HG03520 (cell line): Measurements from ENCODE around the gene TC2N.
"Not testable (repeated sequence)": the region's sequence is repeated elsewhere in the genome, so short reads cannot be mapped to it uniquely, and the experiment has no call there.

ENCODE experiments used
- ATAC-seq: cut with Tn5 transposase; IDR thresholded peaks from one replicate; pipeline ENCODE4 v1.9.1; 2021; ENCODE audit warnings: mild to moderate bottlenecking, moderate library complexity; ENCODE audit not compliant: unreplicated experiment

TC2N gene

DNA sequence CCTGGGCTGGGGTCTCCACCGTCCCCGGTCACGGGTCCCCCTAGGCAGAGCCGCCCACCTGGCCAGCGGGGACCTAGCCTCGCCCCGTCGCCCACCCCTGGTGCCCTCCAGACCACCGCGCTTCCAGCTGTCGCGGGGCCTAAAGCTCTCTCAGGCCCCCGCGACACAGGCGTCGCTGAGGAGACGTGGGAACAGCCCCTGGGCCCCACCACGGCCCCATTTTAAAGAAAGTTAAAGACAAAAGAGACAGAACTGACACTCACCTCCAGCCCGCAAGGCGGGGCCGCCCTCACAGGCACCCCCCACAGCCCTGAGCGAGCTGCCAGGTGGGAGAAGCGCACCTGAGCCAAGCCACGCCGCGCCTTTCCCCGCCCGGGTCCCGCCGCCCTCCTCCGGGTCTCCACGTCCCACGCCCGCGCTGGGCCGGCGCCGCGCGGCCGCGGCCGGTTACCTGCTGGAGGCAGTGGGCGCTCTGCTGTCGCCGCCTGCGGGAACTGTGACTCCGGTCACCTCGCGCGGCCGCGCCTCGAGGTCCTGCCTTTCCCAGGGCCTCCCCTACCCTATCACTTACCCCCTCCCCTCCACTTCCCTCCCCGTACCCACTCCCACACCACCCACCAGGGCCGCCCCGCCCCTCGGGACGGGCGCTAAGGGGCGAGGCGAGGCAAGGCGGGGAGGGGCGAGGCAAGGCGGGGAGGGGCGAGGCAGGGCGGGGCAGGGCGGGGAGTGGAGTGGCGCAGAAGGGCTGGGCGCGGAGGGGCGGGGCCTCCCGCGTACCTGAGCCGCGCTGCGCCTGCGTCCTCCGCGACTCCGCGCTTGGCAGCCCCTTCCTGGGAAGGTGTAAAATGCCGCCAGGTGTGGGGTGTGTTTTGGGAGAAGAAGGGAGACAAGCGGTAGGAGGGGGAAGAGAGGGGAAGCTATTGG lies 31.2 kb downstream of the TC2N start:
- ATAC-seq: no peak

DNA sequence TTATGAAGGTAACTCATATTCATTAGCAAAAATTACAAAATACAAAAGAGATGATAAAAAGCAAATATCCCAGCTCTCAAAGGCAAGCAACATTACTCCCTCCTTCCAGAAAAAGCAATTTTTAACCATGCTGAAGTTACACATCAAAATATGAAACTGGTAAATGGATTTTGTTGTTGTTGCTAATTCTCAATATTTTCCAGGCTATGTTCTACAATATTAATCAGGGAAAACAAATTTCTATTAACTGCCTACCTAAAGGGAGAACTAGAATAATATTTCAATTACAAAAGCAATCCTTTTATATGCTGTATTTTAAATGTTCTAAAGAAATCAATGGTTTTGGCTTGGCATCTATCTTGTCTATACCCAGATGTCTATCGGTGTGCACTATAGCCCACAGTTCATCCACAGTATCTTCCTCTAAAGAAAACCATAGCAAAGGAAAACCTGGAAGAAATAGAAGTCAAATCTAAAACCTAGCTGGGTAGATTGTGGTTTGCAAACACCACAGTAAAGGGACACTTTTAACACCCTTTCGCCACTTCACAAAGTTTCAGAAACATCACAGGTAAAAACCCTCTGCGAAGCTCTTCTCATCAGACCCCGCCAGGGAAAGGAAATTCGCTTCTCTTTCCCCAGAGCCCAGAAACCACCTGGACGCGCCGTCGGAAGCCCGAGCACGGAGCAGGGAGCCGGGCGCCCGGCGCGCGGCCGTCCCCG lies 32.0 kb downstream of the TC2N start:
- ATAC-seq: no peak

DNA sequence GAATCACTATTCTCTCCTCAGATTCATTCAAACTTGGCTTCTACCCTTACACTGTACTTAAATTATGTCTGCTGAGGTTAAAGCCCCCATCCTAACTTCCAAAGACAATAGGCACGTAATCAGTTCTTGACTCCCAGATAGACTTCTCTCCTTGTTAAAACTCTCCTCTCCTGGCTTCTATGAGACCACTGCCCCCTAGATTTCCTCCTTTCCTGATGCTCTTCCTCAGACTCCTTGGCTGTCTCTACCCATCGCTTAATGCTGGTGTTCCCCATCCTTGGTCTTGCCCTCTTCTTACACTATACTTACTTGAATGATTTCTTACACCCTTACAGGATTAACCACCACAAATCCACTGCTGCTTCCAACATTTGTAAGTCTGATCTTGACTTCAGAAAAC lies 32.8 kb downstream of the TC2N start:
- ATAC-seq: no peak

DNA sequence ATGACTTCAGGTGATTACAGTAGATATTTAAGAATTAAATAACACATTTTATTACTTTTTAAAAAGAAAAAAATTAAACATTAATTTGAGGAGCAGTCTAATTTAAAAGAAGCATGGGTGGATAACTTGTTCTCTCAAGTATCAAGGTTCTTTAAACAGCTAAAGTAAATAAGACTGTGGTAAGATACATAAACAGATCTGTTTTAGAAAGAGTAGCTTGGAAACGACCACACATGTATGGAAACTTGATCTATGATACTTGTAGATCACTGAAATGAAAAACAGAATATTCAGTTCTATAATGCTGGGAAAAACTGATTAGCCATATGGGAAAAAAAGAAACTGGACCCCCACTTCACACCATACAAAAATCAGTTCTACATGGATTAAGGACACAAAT lies 36.0 kb downstream of the TC2N start:
- no peak for ATAC-seq

DNA sequence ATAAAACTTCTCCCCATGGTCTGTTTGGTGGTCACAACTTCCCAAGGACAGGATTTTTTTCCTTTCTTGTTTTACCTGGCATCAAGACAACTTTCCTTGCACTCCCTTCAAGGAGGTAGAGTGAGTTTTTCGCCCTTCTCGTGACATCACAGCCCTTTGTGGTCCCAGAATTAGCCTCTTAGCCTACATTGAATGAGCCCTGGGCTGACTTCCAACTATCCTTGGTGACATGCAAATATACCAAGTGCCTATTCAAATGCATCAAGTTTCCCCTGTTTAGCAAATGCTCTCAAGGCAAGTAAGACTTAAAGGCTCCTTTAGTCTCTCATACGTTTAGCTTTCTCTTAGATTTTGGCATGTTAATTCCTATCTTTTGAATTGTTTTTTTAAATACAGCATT lies 36.6 kb downstream of the TC2N start:
- ATAC-seq: no peak

DNA sequence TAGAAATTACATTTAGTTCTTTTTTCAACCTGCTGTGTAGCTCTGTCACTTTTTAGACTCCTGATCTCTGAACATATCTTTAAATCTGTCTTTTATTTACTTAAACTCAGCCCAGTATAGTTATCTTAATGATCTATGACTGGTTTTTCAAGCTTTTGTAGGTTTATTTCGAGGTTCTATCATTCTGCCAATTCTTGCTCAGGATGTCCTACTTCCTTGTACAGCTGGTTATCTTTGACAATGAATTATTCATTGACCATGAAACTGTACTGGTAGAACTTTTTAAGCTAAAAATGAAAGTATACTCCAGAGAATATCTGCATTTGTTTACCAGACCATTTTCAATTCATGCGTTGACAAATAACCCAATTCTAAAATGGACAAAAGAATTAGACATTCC lies 37.8 kb downstream of the TC2N start:
- no peak for ATAC-seq

DNA sequence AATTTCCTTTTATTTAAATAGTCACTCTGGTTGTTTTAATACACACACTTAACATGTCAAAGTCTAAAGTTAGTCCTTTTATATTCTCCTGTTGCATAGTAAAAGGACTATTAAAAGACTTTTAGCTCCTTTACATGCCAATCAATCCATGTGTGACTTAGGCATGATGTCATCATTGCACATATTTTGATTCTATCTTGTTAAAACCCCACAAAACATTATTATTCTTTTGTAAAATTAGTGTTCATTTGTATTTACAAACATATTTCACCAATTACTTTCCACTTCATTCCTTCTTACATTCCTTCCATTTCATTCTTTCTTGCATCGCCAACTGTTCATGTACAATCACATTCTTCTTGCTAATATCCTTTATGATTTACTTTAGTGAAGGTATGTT lies 39.6 kb downstream of the TC2N start:
- no peak for ATAC-seq

DNA sequence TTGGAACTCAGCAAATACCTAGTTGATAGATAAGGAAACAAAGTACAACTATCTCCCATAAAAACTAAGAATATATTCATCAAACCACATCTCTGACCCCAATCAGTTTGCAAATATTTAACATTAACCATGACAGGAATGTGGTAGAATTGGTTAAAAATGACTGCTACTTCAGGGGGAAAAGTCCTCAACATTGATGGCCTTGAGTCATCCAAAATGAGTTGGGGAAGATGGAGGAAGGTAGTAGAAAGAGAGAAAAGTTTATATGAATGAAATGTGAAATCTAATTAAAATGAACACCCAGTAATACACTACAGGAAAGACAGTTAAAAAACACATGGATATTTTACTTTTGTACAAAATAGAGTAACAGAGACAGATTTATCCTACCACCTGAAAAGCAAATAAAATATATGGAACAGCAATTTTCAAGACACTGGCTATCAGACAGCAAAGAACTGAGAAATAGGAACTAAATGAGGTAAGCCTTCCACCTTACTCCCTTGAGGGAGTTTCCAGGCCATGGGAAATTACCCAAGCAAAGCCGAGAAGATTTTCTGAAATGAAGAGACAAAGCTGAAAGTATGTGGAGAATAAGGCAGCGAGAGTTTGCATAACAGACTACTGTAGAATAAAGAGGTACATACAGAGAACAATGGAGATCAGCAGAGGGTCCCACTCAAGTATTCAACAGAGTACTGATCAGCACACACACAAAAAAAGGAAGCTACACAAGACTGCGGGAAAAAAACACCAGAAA lies 49.6 kb downstream of the TC2N start:
- ATAC-seq: no peak

DNA sequence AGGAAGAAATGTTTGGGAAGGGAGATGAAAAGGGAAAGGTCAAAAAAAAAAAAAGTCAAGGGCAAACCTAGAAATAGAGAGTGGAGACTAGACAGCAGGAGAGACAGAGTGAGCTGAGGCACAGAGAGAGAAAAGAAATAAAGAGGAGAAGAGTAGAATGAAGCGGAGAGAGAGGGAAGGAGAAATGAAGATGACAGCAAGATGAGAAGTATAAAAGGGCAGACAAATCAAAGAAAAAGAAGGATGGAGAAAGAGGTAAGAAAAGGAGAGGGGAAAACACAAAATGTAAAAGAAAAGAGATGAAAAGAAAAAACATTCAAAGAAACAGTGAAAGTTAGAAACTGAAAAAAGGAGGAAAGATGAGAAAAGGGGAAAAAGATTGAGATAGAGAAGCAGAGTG lies 53.0 kb downstream of the TC2N start:
- no peak for ATAC-seq

DNA sequence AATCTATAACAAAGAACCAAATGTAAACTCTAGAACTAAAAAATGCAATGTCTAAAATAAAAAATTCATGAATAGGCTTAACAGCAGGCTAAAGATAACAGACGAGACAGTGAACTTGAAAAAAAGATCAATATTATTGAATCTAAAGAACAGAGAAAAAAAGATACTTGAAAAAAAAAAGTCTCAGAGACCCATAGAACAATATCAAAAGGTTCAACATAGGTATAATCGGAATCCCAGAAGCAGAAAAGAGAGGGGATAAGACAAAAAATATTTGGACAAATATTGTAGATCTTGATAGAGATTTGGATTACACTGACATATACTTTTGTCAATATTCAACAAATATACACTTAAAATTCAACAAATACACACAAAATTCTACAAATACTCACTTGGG lies 56.6 kb downstream of the TC2N start:
- ATAC-seq: no peak

DNA sequence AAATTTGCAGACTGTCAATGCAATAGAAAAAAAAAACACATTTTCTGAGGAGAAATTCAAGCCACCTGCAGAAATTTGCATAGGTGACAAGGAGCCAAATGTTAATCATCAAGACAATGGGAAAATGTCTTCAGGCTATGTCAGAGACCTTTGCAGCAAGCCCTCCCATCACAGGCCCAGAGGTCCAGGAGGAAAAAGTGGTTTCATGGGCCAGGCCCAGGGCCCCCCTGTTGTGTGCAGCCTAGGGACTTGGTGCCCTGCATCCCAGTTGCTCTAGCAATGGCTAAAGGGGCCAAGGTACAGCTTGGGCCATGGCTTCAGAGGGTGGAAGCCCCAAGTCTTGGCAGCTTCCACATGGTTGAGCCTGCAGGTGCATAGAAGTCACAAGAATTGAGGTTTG lies 60.6 kb downstream of the TC2N start:
- ATAC-seq: no peak

DNA sequence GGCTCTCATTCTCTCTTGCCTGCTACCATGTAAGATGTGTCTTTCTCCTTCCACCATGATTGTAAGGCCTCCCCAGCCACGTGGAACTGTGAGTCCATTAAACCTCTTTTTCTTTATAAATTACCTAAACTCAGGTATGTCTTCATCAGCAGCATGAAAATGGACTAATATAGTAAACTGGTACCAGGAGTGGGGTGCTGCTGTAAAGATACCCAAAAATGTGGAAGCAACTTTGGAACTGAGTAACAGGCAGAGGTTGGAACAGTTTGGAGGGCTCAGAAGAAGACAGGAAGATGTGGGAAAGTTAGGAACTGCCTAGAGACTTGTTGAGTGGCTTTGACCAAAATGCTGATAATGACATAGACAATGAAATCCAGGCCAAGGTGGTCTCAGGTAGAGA lies 61.2 kb downstream of the TC2N start:
- not testable (repeated sequence) for ATAC-seq

DNA sequence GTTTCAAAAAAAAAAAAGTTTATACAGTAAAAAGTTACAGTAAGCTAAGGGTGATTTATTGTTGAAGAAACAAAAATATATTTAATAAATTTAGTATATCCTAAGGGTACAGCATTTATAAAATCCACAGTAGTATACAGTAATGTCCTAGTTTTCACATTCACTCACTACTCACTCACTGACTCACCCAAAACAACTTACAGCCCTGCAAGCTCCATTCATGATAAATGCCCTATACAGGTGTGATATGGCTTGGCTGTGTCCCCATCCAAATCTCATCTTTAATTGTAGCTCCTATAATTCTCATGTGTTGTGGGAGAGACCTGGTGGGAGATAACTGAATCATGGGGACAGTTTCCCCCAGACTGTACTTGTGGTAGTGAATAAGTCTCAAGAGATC lies 61.7 kb downstream of the TC2N start:
- no peak for ATAC-seq

DNA sequence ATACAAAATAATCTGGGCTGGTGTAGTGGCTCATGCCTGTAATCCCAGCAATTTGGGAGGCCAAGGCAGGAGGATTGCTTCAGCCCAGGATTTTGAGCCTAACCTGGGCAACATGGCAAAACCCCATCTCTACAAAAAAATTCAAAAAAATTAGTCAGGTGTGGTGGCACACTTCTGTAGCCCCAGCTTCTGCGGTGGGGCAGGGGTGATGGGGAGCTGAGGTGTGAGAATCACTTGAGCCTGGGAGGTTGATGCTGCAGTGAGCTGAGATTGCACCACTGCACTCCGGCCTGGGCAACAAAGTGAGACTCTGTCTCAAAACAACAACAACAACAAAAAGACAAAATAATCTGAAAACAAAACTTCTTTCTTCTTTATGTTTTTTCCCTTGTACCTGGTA lies 66.0 kb downstream of the TC2N start:
- ATAC-seq: no peak

DNA sequence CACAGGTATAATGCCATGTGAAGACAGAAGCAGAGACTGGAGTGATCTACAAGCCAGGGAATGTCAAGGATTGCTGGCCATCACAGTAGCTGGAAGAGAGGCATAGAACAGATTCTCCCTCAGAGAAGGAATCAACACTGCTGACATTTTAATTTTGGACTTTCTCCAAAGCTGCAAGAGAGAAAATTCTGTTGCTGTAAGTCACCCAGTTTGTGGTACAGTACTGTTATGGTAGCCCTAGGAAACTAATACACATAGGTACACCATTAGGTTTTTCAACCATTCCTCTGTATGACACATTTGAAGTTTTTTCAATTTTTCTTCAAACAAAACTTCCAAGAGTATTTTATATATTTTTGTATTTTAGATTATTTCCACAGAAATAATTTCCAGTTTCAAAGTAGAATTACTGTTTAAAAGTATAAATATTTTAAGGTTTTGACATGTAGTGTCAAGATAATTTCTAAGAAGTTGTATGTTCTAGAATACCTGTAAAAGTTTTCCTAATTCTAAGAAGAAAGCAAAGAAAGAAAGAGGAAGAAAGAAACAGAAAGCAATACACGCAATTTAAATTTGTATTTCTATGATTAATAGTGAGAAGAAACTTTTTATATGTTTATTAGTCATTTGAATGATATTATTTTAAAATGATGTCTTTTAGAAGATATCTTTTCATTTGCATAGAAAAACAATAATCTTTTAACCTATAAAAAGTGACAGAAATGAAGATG lies 70.6 kb downstream of the TC2N start:
- no peak for ATAC-seq

DNA sequence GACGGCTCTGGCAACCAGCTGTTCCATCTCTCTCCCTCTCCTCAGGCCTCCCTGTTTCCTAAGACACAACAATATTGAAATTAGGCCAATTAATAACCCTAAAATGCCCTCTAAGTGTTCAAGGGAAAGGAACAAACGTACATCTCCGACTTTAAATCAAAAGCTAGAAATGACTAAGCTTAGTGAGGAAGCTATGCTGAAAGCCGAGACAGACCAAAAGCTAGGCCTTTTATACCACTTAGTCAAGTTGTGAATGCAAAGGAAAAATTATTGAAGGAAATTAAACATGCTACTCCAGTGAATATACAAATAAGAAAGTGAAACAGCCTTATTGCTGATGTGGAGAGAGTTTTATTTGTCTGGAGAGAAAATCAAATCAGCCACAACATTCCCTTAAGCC lies 73.6 kb downstream of the TC2N start:
- ATAC-seq: no peak

DNA sequence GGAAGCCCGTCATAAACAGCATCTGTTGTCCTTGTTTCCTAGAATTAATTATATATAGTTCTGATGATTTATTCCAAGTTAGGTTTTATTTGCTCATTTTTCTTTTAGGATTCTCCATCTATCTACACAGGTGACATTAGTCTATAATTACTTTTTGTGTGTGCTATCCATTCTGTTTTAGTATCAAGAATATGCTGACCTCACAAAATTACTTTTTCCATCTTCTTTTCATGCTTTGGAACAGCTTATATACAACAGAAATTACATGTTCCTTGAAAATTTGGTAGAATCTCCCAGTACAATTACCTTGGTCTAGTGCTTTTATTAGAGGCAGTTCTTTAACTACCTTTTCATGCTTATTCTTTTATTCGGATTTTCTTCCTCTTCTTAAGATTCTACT lies 81.1 kb downstream of the TC2N start:
- no peak for ATAC-seq

DNA sequence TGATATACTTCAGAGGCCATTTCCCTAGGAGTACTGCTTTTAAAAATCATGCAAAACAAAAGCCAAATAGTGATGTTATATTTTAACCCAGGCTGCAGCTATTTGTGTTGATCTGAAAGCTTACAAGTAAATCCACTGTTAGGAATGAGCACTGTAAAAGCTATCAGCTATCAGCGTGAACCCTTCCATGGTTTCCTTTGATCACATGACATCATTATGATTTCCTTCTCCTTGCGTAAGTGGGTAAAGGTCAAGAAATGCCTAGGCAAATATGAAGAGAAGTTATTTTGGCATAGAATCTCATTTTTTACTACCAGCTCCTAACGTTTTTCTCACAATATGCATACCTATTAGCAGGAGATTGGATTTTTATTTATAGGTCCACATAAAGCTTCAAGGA lies 86.9 kb downstream of the TC2N start:
- ATAC-seq: no peak

DNA sequence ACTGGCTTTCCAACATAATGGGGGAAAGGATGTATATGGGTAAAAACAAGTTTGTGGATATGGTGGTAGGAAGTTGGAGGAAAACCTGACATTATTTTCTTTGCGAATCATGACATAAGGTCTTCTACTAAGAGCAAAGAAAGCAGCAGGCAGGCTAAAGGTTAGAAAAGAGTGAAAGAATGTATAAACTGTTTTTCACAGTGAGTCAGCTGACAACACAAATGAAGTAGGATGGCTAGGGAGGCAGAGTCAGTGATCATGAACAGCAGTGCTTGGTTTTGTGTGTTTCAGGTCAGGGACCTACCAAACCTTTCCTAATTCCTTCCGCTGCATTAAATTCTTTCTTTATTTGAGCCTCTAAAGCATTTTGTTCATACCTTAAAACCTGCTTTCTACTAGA lies 89.1 kb downstream of the TC2N start:
- ATAC-seq: no peak

DNA sequence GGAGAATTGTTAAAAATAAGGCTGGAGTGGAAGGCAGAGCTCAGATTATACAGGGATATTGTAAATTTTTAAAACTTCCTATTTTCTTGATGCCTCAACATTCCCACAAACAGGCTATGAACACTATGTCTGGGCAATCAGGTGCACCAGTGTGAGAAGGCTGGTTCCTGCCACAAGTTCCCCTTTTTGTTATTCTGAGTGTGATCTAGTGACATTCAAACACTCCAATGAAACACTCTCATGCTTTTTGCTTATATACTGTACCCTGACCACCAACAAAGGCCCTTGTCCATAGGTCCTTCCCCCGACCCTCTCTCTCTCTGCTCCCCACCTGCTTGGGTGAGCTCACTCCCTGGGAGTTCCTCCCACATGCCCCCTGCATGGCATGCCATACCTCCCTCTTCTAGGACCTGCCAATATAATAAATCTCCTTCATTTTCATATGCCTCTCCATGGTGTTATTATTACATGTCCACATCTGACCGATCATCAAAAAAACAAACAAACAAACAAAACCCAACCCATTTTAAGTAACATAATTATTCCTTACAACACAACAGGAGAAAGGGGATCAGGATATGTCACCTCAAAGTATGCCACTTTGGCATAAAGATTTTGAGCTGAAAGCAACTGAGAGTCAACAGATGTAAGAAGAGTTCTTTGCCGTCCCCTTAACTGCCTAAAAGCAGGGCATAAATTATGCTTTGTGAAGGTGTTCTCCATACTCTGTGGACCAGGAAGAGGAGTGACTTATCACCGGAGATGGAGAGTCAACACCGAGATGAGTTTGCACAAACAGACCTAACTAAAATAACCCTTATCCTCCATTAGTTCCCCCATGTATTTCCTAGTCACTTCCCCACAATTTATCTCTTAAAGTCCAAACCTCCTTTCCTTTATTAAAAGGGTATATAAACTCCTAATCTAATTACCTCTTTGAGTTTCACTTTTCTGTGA lies 92.9 kb downstream of the TC2N start:
- ATAC-seq: no peak
